Hematopoietic multipotent progenitor cell treated with erythropoietin and hydrocortisone succinate and interleukin-3 and kit ligand, for 4 days (in vitro differentiated cells): ENCODE results near the gene RPTOR.
"Not testable (repeated sequence)": the region's sequence is repeated elsewhere in the genome, so short reads cannot be mapped to it uniquely, and the experiment has no call there.

Source experiments
- DNase-seq: peaks from one replicate; pipeline ENCODE4 v3.0.0-alpha.2; 2015

RPTOR gene

GRCh38 chr17:80872501-80873306 lies 328.1 kb downstream of the RPTOR start:
- no peak for DNase-seq

GRCh38 chr17:80873307-80873951 lies 328.8 kb downstream of the RPTOR start:
- peak; percentile 49 for DNase-seq

- no peak for DNase-seq
Measured at GRCh38 chr17:80874866-80875445, 330.3 kb downstream of the RPTOR start.

- not testable (repeated sequence) for DNase-seq
Measured at GRCh38 chr17:80875480-80875995, 330.9 kb downstream of the RPTOR start.

- not testable (repeated sequence) for DNase-seq
Measured at GRCh38 chr17:80876456-80876949, 331.9 kb downstream of the RPTOR start.

GRCh38 chr17:80876950-80877728 lies 332.5 kb downstream of the RPTOR start:
- peak; percentile 20 for DNase-seq

- no peak for DNase-seq
Measured at GRCh38 chr17:80877729-80878303, 333.2 kb downstream of the RPTOR start.

- no peak for DNase-seq
Measured at GRCh38 chr17:80878876-80879722, 334.5 kb downstream of the RPTOR start.

GRCh38 chr17:80879723-80880647 lies 335.3 kb downstream of the RPTOR start:
- no peak for DNase-seq

- no peak for DNase-seq
Measured at GRCh38 chr17:80880648-80880985, 336.0 kb downstream of the RPTOR start.

GRCh38 chr17:80881306-80881705 lies 336.7 kb downstream of the RPTOR start:
- no peak for DNase-seq

- DNase-seq: no peak
Measured at GRCh38 chr17:80882323-80882722, 337.7 kb downstream of the RPTOR start.

GRCh38 chr17:80882926-80883685 lies 338.5 kb downstream of the RPTOR start:
- no peak for DNase-seq

GRCh38 chr17:80883831-80884735 lies 339.4 kb downstream of the RPTOR start:
- DNase-seq: no peak

- no peak for DNase-seq
Measured at GRCh38 chr17:80884811-80885210, 340.2 kb downstream of the RPTOR start.

- no peak for DNase-seq
Measured at GRCh38 chr17:80885947-80886582, 341.4 kb downstream of the RPTOR start.

- DNase-seq: no peak
Measured at GRCh38 chr17:80886641-80887573, 342.3 kb downstream of the RPTOR start.
